Neuronal stem cell (in vitro differentiated cells): ENCODE measurements around the gene BLACAT1.

Experiments
- DNase-seq: peaks from one replicate; pipeline ENCODE4 v3.0.0-alpha.2; 2013; ENCODE audit warnings: low spot score
- H2AFZ ChIP-seq: one replicate; pipeline ENCODE4 v1.6.1; 2013; ENCODE audit warnings: mild to moderate bottlenecking, low read length, inconsistent platforms
- H2AK5ac ChIP-seq: 2 replicates; pipeline ENCODE4 v1.6.1; 2013; ENCODE audit warnings: low read depth, mild to moderate bottlenecking, inconsistent platforms, low read length, moderate library complexity, mixed read lengths
- H2BK120ac ChIP-seq: 2 replicates; pipeline ENCODE4 v1.6.1; 2013; ENCODE audit warnings: low read depth, mild to moderate bottlenecking, inconsistent platforms, low read length, moderate library complexity, mixed read lengths
- H2BK12ac ChIP-seq: one replicate; pipeline ENCODE4 v1.6.1; 2013; ENCODE audit warnings: low read length, inconsistent platforms
- H2BK15ac ChIP-seq: 2 replicates; pipeline ENCODE4 v1.6.1; 2013; ENCODE audit warnings: mild to moderate bottlenecking, low read length, inconsistent platforms, mixed read lengths
- H2BK5ac ChIP-seq: one replicate; pipeline ENCODE4 v1.6.1; 2013; ENCODE audit warnings: inconsistent platforms, mild to moderate bottlenecking, low read length, moderate library complexity
- H3K14ac ChIP-seq: one replicate; pipeline ENCODE4 v1.6.1; 2013; ENCODE audit warnings: low read length, inconsistent platforms
- H3K18ac ChIP-seq: 2 replicates; pipeline ENCODE4 v1.6.1; 2013; ENCODE audit warnings: low read length, inconsistent platforms
- H3K23ac ChIP-seq: 2 replicates; pipeline ENCODE4 v1.6.1; 2013; ENCODE audit warnings: low read depth, mild to moderate bottlenecking, mixed read lengths, low read length, inconsistent platforms; ENCODE audit not compliant: poor library complexity
- H3K27ac ChIP-seq: replicated peaks from 3 replicates; pipeline ENCODE4 v1.5.1; 2013; ENCODE audit warnings: low read length, inconsistent platforms
- H3K27me3 ChIP-seq, 3 experiments: 2 replicates each; pipeline ENCODE4 v1.6.1; 2013; ENCODE audit warnings: low read length in 3 of 3, mild to moderate bottlenecking in 2 of 3, inconsistent platforms in 1 of 3, low read depth in 1 of 3, mixed read lengths in 1 of 3, moderate library complexity in 1 of 3; ENCODE audit not compliant: control insufficient read depth in 3 of 3, insufficient read depth in 3 of 3
- H3K36me3 ChIP-seq, 2 donors: replicated peaks in 1 of 2; 2 replicates each; pipeline ENCODE4 v1.6.1; 2013; ENCODE audit warnings: low read length in 2 of 2; ENCODE audit not compliant: control insufficient read depth in 2 of 2, insufficient read depth in 2 of 2
- H3K4ac ChIP-seq: 2 replicates; pipeline ENCODE4 v1.6.1; 2013; ENCODE audit warnings: inconsistent platforms, mild to moderate bottlenecking, low read length, moderate library complexity
- H3K4me1 ChIP-seq, 2 donors: 1 replicate in 1 of 2; 2 replicates in 1 of 2; pipeline ENCODE4 v1.6.1; 2013; ENCODE audit warnings: low read length in 2 of 2, low read depth in 1 of 2; ENCODE audit not compliant: control insufficient read depth in 2 of 2, insufficient read depth in 1 of 2
- H3K4me2 ChIP-seq: one replicate; pipeline ENCODE4 v1.6.1; 2013; ENCODE audit warnings: mild to moderate bottlenecking, low read length, inconsistent platforms; ENCODE audit not compliant: insufficient read depth, poor library complexity, severe bottlenecking
- H3K4me3 ChIP-seq, 2 donors: 2 replicates each; pipeline ENCODE4 v1.5.1; 2013; ENCODE audit warnings: low read length in 2 of 2, mild to moderate bottlenecking in 2 of 2, inconsistent platforms in 1 of 2, moderate library complexity in 1 of 2
- H3K79me1 ChIP-seq: one replicate; pipeline ENCODE4 v1.6.1; 2013; ENCODE audit warnings: low read depth, mild to moderate bottlenecking, inconsistent platforms, low read length, moderate library complexity
- H3K9ac ChIP-seq: one replicate; pipeline ENCODE4 v1.6.1; 2013; ENCODE audit warnings: mild to moderate bottlenecking, low read depth, low read length, inconsistent platforms; ENCODE audit not compliant: poor library complexity
- H3K9me3 ChIP-seq, 2 donors: replicated peaks in 1 of 2; 2 replicates each; pipeline versions ENCODE3 to v1.6.1; 2013; ENCODE audit warnings: low read length in 2 of 2, mild to moderate bottlenecking in 2 of 2, inconsistent platforms in 1 of 2, low read depth in 1 of 2, mixed read lengths in 1 of 2, moderate library complexity in 1 of 2; ENCODE audit not compliant: control insufficient read depth in 2 of 2, insufficient read depth in 1 of 2
- H4K8ac ChIP-seq: one replicate; pipeline ENCODE4 v1.6.1; 2013; ENCODE audit warnings: low read depth, mild to moderate bottlenecking, inconsistent platforms, low read length, moderate library complexity
- H4K91ac ChIP-seq: one replicate; pipeline ENCODE4 v1.6.1; 2013; ENCODE audit warnings: low read length, low read depth, mild to moderate bottlenecking, inconsistent platforms; ENCODE audit not compliant: poor library complexity
- WGBS, 2 donors: extraction: QIAGEN DNeasy Blood & Tissue Kit; methylation state at CpG; one replicate each; pipeline ENCODE4 v1.1.7; 2013; ENCODE audit warnings: missing lambda C conversion rate in 2 of 2, mixed read lengths in 1 of 2; ENCODE audit not compliant: insufficient read length in 2 of 2, insufficient replicate concordance in 1 of 2; ENCODE audit errors: extremely low coverage in 2 of 2; 5-methylcytosine and 5-hydroxymethylcytosine counted together

The BLACAT1 gene

DNA sequence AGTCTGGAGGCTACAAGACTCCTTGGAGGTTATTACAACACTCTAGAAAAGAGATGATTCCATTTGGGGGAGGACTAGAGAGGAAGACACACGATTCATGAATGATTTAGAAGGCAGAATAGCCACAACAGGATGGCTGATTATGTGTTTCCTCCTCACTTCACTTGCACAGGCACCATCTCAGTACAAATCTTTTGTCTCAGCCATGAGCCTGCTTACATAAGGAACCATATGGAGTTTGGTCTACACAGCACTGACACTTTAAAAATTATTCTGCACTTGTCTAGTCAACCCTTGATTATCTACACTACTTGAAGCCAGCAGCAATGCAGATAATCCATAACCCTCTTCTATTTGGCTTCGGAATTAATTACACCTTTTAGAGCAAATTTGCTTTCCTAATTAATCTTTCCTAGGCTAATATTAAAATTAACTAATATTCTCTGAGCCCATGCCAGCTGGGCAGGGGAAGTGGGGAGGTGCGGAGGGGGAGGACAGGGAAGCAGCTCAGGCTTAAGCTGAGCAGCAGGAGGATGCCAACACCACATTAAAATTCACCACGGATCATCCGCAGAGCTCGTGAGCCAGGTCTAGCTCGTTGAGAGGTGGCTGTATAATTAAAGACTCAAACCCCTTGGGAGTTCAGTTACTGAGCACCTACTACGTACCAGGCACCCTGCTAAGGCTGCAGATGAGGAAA is 30.8 kb downstream of the BLACAT1 start:
- Histone ChIP-seq H3K79me1 (no peaks in the 10 kb centered on the region), H2AK5ac (no peak overlapping the region), H4K91ac (no peak overlapping the region), H2BK120ac (no peak overlapping the region), H3K9ac (no peak overlapping the region), H2BK5ac (no peak overlapping the region), H3K4ac (no peak overlapping the region), H3K9me3 (no peaks in the 10 kb centered on the region), H2BK12ac (no peak overlapping the region), H2BK15ac (no peak overlapping the region), H3K14ac (no peak overlapping the region), H3K4me2 (no peak overlapping the region), H3K27me3 (peaks cover 0 to 82% (median 0%) of the 10 kb centered on the region in 3 experiments), H4K8ac (no peak overlapping the region), H3K4me1 (peaks cover 0 to 15% of the 10 kb centered on the region in 2 donors), H3K23ac (no peak overlapping the region), H3K18ac (no peak overlapping the region), H3K4me3 (no peak overlapping the region), H3K27ac (no peak overlapping the region), H2AFZ (no peak overlapping the region), H3K36me3 (no peaks in the 10 kb centered on the region)
- WGBS, 2 donors, result no CpG with 5 or more reads among the region's 8 CpGs
- no peak for DNase-seq

DNA sequence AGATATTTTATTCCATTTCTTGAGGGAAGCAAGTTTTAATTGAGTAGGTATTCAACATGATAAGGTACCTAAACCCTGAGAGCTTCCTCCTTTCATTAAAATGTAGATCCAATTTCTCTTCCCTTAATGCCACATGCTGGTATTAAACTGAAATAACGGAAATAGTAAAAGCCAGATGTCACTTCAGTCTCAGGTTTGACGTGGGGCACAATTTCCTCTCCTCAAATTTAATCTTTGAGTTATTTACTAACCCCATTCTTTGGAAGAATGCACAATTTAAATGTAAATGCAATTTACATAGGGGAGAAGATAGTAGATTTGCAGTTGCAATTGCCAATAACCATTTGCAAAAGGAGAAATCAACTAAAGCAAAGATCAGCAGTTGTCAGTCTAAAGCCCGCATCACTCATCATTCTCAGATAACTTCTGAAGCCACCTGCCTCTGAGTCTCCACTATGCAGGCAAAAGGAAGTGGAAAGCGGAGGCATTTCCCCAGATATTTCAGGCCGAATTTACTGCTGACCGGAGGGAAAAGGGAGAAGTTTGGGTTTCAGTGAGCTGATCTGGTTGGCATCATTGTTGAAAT is 31.9 kb downstream of the BLACAT1 start:
- Histone ChIP-seq H4K91ac (no peak overlapping the region), H3K4ac (no peak overlapping the region), H3K23ac (no peak overlapping the region), H3K9ac (no peak overlapping the region), H2BK5ac (no peak overlapping the region), H3K36me3 (peaks cover 0 to under 1% of the 10 kb centered on the region in 2 donors), H3K27me3 (peaks cover 0 to 71% (median 0%) of the 10 kb centered on the region in 3 experiments), H4K8ac (no peak overlapping the region), H2BK12ac (no peak overlapping the region), H3K4me2 (no peak overlapping the region), H2AK5ac (no peak overlapping the region), H3K9me3 (no peaks in the 10 kb centered on the region), H3K27ac (no peak overlapping the region), H2AFZ (no peak overlapping the region), H3K14ac (no peak overlapping the region), H2BK120ac (no peak overlapping the region), H3K4me3 (no peak overlapping the region), H3K4me1 (peaks cover 0 to 8% of the 10 kb centered on the region in 2 donors), H3K18ac (no peak overlapping the region), H3K79me1 (no peaks in the 10 kb centered on the region), H2BK15ac (no peak overlapping the region)
- DNase-seq, result no peak
- WGBS, 2 donors, result no CpG with 5 or more reads among the region's 6 CpGs

DNA sequence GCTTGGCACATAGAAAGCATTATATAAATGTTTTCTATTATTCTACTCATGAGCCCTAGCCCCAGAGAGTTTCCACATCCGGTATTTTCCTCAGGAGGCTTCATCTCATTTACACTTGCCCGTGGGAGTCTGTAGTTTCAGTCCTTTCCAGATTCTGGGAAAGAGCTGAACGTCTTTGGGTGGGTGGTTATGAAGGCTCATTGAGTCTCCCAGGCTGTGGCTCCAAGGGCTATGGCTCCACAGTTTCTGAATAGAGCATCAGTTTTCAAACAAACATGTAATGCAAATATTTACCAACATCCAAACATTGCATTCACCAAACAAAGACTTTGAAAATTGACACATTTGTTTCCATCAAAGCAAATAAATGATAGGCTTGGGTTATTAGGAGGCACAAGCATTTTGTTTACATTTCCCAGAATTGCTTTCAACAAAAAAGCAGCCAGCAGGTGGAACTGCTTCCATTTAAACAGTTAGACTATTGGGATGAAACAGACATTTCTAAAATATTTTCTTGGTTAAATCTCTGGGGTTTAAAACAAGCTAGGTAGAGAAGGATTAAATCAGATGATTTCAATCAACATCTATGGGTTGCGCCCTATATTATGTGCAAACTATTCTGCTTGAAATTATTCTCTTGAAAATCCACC is 32.7 kb downstream of the BLACAT1 start:
- no peak overlapping the region for H2BK15ac ChIP-seq
- no peak overlapping the region for H4K91ac ChIP-seq
- H3K36me3 ChIP-seq, result peaks cover 0 to 2% of the 10 kb centered on the region in 2 donors
- no peak overlapping the region for H3K18ac ChIP-seq
- no peak overlapping the region for H3K9ac ChIP-seq
- H2AK5ac ChIP-seq, result no peak overlapping the region
- no peak overlapping the region for H2BK5ac ChIP-seq
- no peak overlapping the region for H3K14ac ChIP-seq
- no peak overlapping the region for H2BK120ac ChIP-seq
- no peak overlapping the region for H3K23ac ChIP-seq
- peaks cover 0 to 63% (median 0%) of the 10 kb centered on the region in 3 experiments for H3K27me3 ChIP-seq
- H2AFZ ChIP-seq, result no peak overlapping the region
- H3K4me3 ChIP-seq, result no peak overlapping the region
- no peak overlapping the region for H4K8ac ChIP-seq
- peaks cover 0 to 3% of the 10 kb centered on the region in 2 donors for H3K4me1 ChIP-seq
- no peak overlapping the region for H3K27ac ChIP-seq
- H3K79me1 ChIP-seq, result no peaks in the 10 kb centered on the region
- no CpG with 5 or more reads among the region's 4 CpGs for WGBS, 2 donors
- H3K9me3 ChIP-seq, result no peaks in the 10 kb centered on the region
- no peak overlapping the region for H2BK12ac ChIP-seq
- no peak overlapping the region for H3K4me2 ChIP-seq
- no peak for DNase-seq
- H3K4ac ChIP-seq, result no peak overlapping the region

DNA sequence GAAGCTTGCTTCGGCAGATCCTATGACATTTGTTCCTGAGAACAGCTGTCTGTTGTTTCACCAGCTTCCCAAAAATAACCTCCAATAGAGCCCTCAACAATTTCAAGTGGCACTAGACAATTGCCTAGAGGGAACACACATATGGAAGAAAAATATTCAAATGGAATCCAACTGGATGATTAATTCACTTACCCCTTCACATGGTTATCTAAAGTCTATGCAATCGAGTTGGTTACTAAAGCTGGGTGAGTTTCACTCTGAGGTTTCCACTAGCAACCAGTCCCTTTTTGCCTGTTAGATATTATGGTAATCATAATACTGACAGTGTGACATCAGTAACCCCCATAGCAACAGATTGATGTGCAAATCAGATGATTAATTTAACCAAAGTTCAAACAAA is 34.0 kb downstream of the BLACAT1 start, which contains the start of gene LEMD1:
TSS of gene LEMD1 (minus strand) at position 259 of the 400 bp plus-strand sequence. CDS start 1,520 bp downstream, outside the sequence.
- H3K9ac ChIP-seq, result no peak within 1 kb of the TSS
- no peak within 1 kb of the TSS for H2BK15ac ChIP-seq
- WGBS, 2 donors, result no CpG with 5 or more reads among the region's 2 CpGs
- no peak within 1 kb of the TSS for H2BK12ac ChIP-seq
- H3K27ac ChIP-seq, result no peak within 1 kb of the TSS
- no peak within 1 kb of the TSS for H3K4me3 ChIP-seq
- no peak for DNase-seq
- H3K4me1 ChIP-seq, result peaks cover 0 to 3% of the 10 kb centered on the region in 2 donors
- no peak within 1 kb of the TSS for H3K4ac ChIP-seq
- H2BK120ac ChIP-seq, result no peak within 1 kb of the TSS
- no peak within 1 kb of the TSS for H2AFZ ChIP-seq
- H3K9me3 ChIP-seq, result no peaks in the 10 kb centered on the region
- no peak within 1 kb of the TSS for H4K91ac ChIP-seq
- no peak within 1 kb of the TSS for H2BK5ac ChIP-seq
- H3K27me3 ChIP-seq, result peaks cover 0 to 60% (median 0%) of the 10 kb centered on the region in 3 experiments
- H3K18ac ChIP-seq, result no peak within 1 kb of the TSS
- H3K79me1 ChIP-seq, result no peaks in the 10 kb centered on the region
- no peak within 1 kb of the TSS for H2AK5ac ChIP-seq
- no peak within 1 kb of the TSS for H4K8ac ChIP-seq
- H3K4me2 ChIP-seq, result no peak within 1 kb of the TSS
- H3K36me3 ChIP-seq, result peaks cover 0 to 9% of the 10 kb centered on the region in 2 donors
- H3K14ac ChIP-seq, result no peak within 1 kb of the TSS
- H3K23ac ChIP-seq, result no peak within 1 kb of the TSS
